Left renal cortex interstitium (tissue), 4 donors: ENCODE measurements around the gene ADSL. TPM values are rescaled to one million over a fixed set of nuclear protein-coding genes. Genes with fewer than 3 reads are reported as not detected.

ENCODE experiments used
- DNase-seq, 4 donors: peaks; one replicate each; pipeline ENCODE4 v3.0.0-alpha.2; 2013; ENCODE audit warnings: low read depth in 4 of 4, low spot score in 2 of 4, missing footprints in 1 of 4
- polyA plus RNA-seq, 4 donors: library from polyadenylated mRNA; unstranded; fragments of 120-200 nt; gene quantifications; one replicate each; pipeline ENCODE4 v1.2.1, GENCODE V29; 2013; ENCODE audit not compliant: insufficient read length in 4 of 4

The ADSL gene
- polyA plus RNA-seq, 4 donors: 97.8 to 109 (median 101) TPM

DNA sequence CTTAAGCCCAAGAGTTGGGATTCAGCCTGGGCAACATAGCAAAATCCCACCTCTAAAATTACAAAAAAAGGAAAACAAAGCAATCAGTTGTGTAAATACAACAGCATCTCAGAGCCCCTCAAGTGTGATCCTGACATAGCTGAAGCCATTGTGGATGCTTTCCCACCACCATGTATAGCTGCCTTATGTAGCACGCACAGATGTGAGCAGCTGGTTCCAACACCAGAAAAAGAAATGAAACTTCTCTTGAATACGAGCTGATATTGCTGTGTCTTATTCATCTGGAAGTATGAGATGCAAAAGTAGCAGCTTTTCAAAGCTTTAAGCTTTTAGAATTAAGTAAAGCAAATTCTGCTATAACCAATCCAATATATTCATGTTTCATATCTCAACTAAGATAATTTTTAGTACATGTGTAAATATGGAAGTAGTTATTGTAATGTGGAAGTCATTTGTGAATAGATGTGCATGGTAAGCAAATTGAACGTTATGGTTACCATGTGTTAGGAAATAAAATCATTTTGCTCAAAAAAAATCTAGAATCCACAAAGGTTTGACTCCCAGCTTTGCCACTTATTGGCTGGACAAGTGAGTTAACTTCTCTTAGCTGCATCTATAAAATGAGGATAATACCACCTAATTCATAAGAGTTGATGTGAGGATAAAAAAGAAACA, 87.3 kb downstream of the ADSL start:
- DNase-seq: no peak

DNA sequence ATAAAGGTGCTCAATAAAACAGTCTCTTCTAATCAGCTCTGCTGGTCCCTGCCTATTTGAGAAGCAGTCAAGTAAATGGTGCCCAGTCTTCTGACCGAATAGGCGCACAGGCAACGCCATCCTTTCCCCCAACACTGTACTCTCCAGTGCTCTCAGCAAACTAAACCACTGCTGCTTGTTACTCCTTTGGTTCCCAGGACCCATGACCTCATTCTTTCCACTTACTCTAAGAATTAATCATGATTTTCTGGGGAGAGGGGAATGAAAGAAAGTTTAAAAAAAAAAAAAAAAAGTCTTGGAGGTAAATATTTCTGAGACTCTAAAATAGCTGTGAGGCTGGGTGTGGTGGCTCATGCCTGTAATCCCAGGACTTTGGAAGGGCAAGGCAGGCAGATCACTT, 87.8 kb downstream of the ADSL start:
- no peak for DNase-seq

DNA sequence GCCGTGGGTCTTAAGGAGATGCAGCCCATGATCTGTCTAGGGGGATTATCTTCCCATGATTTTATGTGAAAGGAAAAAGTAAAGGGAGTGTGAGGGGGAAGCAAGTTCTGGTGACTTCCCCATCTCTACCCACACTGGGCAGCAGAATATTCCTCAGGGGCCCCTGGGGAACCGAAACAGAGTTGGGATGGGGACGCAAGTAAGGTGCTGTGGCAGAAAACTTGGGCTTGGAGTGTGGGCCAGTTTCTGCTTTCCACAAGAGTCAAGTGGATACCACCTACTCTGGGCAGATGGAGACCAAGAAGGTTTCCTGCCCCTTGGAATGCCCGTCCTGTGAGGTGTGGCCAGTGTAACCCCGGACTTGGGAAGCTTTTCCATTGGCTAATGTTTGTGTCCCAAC, 88.4 kb downstream of the ADSL start:
- DNase-seq: no peak

DNA sequence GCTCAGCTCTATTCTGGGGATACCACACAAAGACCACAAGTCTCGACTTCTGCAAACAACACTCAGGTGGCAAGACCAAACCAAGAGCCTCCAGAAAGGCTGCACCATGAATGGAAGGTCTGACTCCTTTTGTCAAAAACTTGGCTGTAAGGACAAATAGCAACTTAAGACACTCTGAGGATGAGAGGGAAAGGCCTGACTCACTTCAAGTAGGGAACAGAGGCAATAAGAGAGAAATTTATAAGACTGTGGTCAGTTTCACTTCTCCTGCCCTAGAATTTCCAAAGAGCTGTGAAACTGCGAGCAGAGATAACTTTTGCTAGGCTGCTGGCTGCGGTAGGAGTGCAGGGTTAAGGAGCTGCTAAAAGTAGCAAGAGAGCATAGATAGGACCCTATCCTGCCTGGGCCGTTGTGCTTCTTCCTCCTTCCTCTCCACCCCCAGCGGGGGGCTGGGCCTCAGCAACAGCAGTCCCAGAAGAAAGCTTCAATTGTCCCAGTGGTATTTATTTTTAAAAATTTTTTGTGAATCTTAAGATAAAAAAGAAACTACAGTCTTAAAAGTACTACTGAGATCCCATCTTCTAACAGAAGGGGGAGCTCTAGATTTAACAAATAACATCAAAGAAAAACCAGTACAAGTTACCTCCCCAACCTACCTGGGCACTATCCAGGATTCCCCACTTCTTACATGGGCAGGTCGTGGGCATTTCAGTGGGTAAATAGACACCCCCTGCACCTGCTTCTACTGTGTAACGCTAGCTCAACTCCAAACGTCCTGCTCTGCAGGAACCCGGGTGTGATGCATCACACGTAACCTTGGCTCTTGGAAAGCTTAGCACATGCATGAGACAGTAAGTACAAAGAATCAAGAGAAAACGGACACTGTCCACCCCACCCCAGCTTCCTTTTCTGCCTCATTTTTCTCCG, 90.5 kb downstream of the ADSL start:
- DNase-seq: peak in 2 of 4 donors; percentile 48 to 62

Other genes starting within 250 kb of the ADSL start
- gene TNRC6B, start 168.6 kb upstream of the ADSL start, polyA plus RNA-seq: 10 to 100 TPM; 10.6 to 16.6 (median 13.8) TPM
- 10 to 100 TPM; 54.6 to 97.3 (median 78.9) TPM for gene SGSM3, start 24.1 kb downstream of the ADSL start, polyA plus RNA-seq